Motor neuron (in vitro differentiated cells): Measurements from ENCODE around the gene REEP6. TPM values are rescaled to one million over a fixed set of nuclear protein-coding genes. Genes with fewer than 3 reads are reported as not detected.

Source experiments
- ATAC-seq, 8 experiments: fragments of 200-7000 bp; cut with Tn5 transposase; replicated peaks in 6 of 8; 2 replicates each; pipeline ENCODE4 v1.8.0; 2021; ENCODE audit warnings: mild to moderate bottlenecking in 8 of 8, moderate library complexity in 8 of 8
- H3K27ac ChIP-seq, 2 donors: fragments of 250-450 bp; sonication (Bioruptor Pico); 2 replicates each; pipeline ENCODE4 v1.9.0; 2021; ENCODE audit warnings: antibody characterized with exemption in 2 of 2, mild to moderate bottlenecking in 2 of 2, moderate library complexity in 1 of 2
- H3K4me1 ChIP-seq, 2 donors: fragments of 250-450 bp; sonication (Bioruptor Pico); replicated peaks in 1 of 2; 2 replicates each; pipeline ENCODE4 v1.6.1; 2021; ENCODE audit warnings: antibody characterized with exemption in 2 of 2, mild to moderate bottlenecking in 2 of 2, moderate library complexity in 1 of 2
- H3K4me3 ChIP-seq, 5 donors: fragments of 250-450 bp; sonication (Bioruptor Pico); 2 replicates each; pipeline ENCODE4 v1.9.0; 2021; ENCODE audit warnings: antibody characterized with exemption in 5 of 5, mild to moderate bottlenecking in 5 of 5, moderate library complexity in 4 of 5
- WGBS, 10 experiments: fragments of 450-650 bp; shearing (Covaris generic); methylation state at CpG; one replicate each; pipeline ENCODE4 v1.0.0; 2022; 5-methylcytosine and 5-hydroxymethylcytosine counted together
- in situ Hi-C, 9 experiments: fragments of 400-800 bp; cut with MboI; loops; one replicate each; pipeline ENCODE4 v1.15.0; 2021; ENCODE audit warnings: low sequenced_read_pairs in 9 of 9, low pct_unique_long_range_greater_than_20kb in 2 of 9; ENCODE audit not compliant: unreplicated experiment in 9 of 9
- total RNA-seq, 8 experiments: library from RNA; unstranded; fragments of 300-600 nt; gene quantifications; 2 replicates each; pipeline versions ENCODE4 v1.2.3 to v1.2.4, GENCODE V29; 2022

REEP6 gene
- 10 to 100 TPM in 1 of 8 experiments, 1 to 10 TPM in 7; 3.2 to 16.8 (median 5.7) TPM for total RNA-seq

- WGBS, 10 experiments = 0 to 11% (median 2%) methylated on average over 2 to 11 of the region's 73 CpGs; no CpG with 5 or more reads in 6 of the 10 experiments
- ATAC-seq = no peak
- in situ Hi-C loops = no loop called here
- Histone ChIP-seq H3K4me3 (peak within 1 kb of the TSS; percentile 40 to 47 (median 46)), H3K4me1 (peaks cover 14 to 15% of the 10 kb centered on the region in 2 donors), H3K27ac (peak within 1 kb of the TSS; percentile 79 to 80)
Observed at GRCh38 chr19:1491114-1491848, at the start of gene REEP6. TSS of gene REEP6 (plus strand) at chr19:1491181. CDS start at chr19:1491270, 89 bp downstream.

- Histone ChIP-seq H3K4me1 (peaks cover 11 to 13% of the 10 kb centered on the region in 2 donors), H3K27ac (no peak overlapping the region), H3K4me3 (no peak overlapping the region)
- WGBS, 10 experiments = 76 to 100% (median 88%) methylated on average over 1 to 12 of the region's 25 CpGs; no CpG with 5 or more reads in 1 of the 10 experiments
- in situ Hi-C loops = no loop called here
- ATAC-seq = no peak
Observed at GRCh38 chr19:1441677-1442438, 49.1 kb upstream of the REEP6 start.

GRCh38 chr19:1445185-1445931 lies 45.6 kb upstream of the REEP6 start:
- ATAC-seq = peak; percentile 57 to 74 (median 62)
- in situ Hi-C loops = no loop called here
- Histone ChIP-seq H3K4me3 (peak overlapping the region; percentile 42 to 80 (median 58)), H3K4me1 (peaks cover 12 to 14% of the 10 kb centered on the region in 2 donors), H3K27ac (peak overlapping the region; percentile 79 to 92)
- WGBS, 10 experiments = 0% methylated on average over 9 of the region's 70 CpGs; no CpG with 5 or more reads in 9 of the 10 experiments

GRCh38 chr19:1445932-1446712 lies 44.9 kb upstream of the REEP6 start:
- H3K27ac ChIP-seq = peak overlapping the region; percentile 79 to 92
- ATAC-seq = peak in 7 of 8 experiments; percentile 5 to 62 (median 54)
- in situ Hi-C loops = no loop called here
- peaks cover 16 to 19% of the 10 kb centered on the region in 2 donors for H3K4me1 ChIP-seq
- peak overlapping the region; percentile 42 to 80 (median 58) for H3K4me3 ChIP-seq
- no CpG with 5 or more reads among the region's 99 CpGs for WGBS, 10 experiments

- ATAC-seq = no peak
- WGBS, 10 experiments = 0% methylated on average over 1 of the region's 63 CpGs; no CpG with 5 or more reads in 9 of the 10 experiments
- in situ Hi-C loops = no loop called here
- H3K27ac ChIP-seq = peak overlapping the region; percentile 79 to 92
- peak overlapping the region; percentile 42 to 80 (median 58) for H3K4me3 ChIP-seq
- peaks cover 22 to 26% of the 10 kb centered on the region in 2 donors for H3K4me1 ChIP-seq
Observed at GRCh38 chr19:1446713-1447481, 44.1 kb upstream of the REEP6 start.

GRCh38 chr19:1447504-1447903 lies 43.5 kb upstream of the REEP6 start:
- H3K4me1 ChIP-seq = peaks cover 22 to 30% of the 10 kb centered on the region in 2 donors
- no peak overlapping the region for H3K27ac ChIP-seq
- WGBS, 10 experiments = 0 to 60% (median 20%) methylated on average over 1 to 2 of the region's 4 CpGs; no CpG with 5 or more reads in 5 of the 10 experiments
- H3K4me3 ChIP-seq = peak overlapping the region in 4 of 5 donors; percentile 50 to 80 (median 68)
- ATAC-seq = no peak
- in situ Hi-C loops = no loop called here

- in situ Hi-C loops = no loop called here
- WGBS, 10 experiments = 60 to 100% (median 87%) methylated on average over 1 to 4 of the region's 9 CpGs; no CpG with 5 or more reads in 5 of the 10 experiments
- H3K4me1 ChIP-seq = peaks cover 25 to 35% of the 10 kb centered on the region in 2 donors
- no peak for ATAC-seq
- H3K4me3 ChIP-seq = no peak overlapping the region
- no peak overlapping the region for H3K27ac ChIP-seq
Observed at GRCh38 chr19:1447944-1448343, 43.0 kb upstream of the REEP6 start.

- Histone ChIP-seq H3K27ac (peak within 1 kb of the TSS; percentile 92 to 98), H3K4me3 (peak within 1 kb of the TSS; percentile 48 to 80 (median 65)), H3K4me1 (peaks cover 36 to 46% of the 10 kb centered on the region in 2 donors)
- in situ Hi-C loops = no loop called here
- ATAC-seq = peak; percentile 12 to 62 (median 52)
- 0 to 20% (median 3%) methylated on average over 1 to 8 of the region's 74 CpGs; no CpG with 5 or more reads in 4 of the 10 experiments for WGBS, 10 experiments
Observed at GRCh38 chr19:1449467-1450442, 41.2 kb upstream of the REEP6 start, which contains the start of gene APC2. TSS of gene APC2 (plus strand) at chr19:1450121. CDS start at chr19:1453002, 2,881 bp downstream.

GRCh38 chr19:1450735-1451731 lies 39.9 kb upstream of the REEP6 start:
- H3K27ac ChIP-seq = peak overlapping the region; percentile 92 to 98
- in situ Hi-C loops = no loop called here
- H3K4me3 ChIP-seq = peak overlapping the region; percentile 48 to 80 (median 65)
- WGBS, 10 experiments = 0 to 77% (median 60%) methylated on average over 1 to 11 of the region's 22 CpGs; no CpG with 5 or more reads in 4 of the 10 experiments
- ATAC-seq = no peak
- peaks cover 36 to 46% of the 10 kb centered on the region in 2 donors for H3K4me1 ChIP-seq
